Measurements from ENCODE around the gene CACNA1B. TPM values are rescaled to one million over a fixed set of nuclear protein-coding genes. Genes with fewer than 3 reads are reported as not detected.

Gene CACNA1B
- total and polyA plus RNA-seq, 2 donors (not counting 1 experiment from before 2014, with no cell fraction given), result 0.01 to 0.17 TPM

DNA sequence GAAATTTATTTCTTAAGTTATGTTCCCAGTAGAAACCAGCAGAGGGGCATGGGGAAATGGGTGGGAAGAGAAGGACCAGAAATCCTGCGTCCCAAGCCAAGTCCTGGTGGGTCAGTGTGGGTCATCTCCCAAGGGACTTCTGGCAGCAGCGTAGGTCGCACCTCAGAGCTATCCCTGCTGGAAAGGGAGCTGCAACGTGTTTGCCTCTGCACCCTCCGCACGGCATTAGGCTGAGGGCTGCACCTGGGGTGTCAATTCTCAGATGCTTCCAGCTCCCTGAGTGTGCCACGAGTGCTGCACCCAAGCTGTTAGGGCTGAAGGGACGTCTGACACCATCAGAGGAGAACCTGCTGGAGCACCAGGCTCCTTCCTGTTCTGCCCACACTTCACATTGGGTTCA, 182.8 kb downstream of the CACNA1B start:
- DNase-seq (ENCODE audit: low read depth in 2 of 2), result no peak
- H3K4me1 ChIP-seq (ENCODE audit: control insufficient read depth, extremely low read depth, insufficient read depth, low read length), result no peaks in the 10 kb centered on the region
- no peak overlapping the region for H3K27ac ChIP-seq (ENCODE audit: insufficient read depth, low read length)
- H3K27me3 ChIP-seq (ENCODE audit: control insufficient read depth, insufficient read depth, low read length), result no peaks in the 10 kb centered on the region
- no peaks in the 10 kb centered on the region for H3K79me2 ChIP-seq (ENCODE audit: control insufficient read depth, insufficient read depth, low read length)
- no peak overlapping the region for H3K9ac ChIP-seq (ENCODE audit: insufficient read depth, low read length)
- H3K4me2 ChIP-seq (ENCODE audit: extremely low read depth, insufficient read depth, low read length), result no peak overlapping the region
- no peaks in the 10 kb centered on the region for H3K36me3 ChIP-seq (ENCODE audit: control insufficient read depth, insufficient read depth, low read length)
- no peaks in the 10 kb centered on the region for H4K20me1 ChIP-seq (ENCODE audit: control insufficient read depth, extremely low read depth, insufficient read depth, low read length)
- no peaks in the 10 kb centered on the region for H3K9me3 ChIP-seq (ENCODE audit: control insufficient read depth, insufficient read depth, low read depth, low read length)
- H3K4me3 ChIP-seq (replicated peaks in 1 of 4; ENCODE audit: control extremely low read depth in 1 of 4, insufficient read depth in 1 of 4, low read depth in 3 of 4, low read length in 4 of 4), result no peak overlapping the region
- TF ChIP-seq, protein P1, sequence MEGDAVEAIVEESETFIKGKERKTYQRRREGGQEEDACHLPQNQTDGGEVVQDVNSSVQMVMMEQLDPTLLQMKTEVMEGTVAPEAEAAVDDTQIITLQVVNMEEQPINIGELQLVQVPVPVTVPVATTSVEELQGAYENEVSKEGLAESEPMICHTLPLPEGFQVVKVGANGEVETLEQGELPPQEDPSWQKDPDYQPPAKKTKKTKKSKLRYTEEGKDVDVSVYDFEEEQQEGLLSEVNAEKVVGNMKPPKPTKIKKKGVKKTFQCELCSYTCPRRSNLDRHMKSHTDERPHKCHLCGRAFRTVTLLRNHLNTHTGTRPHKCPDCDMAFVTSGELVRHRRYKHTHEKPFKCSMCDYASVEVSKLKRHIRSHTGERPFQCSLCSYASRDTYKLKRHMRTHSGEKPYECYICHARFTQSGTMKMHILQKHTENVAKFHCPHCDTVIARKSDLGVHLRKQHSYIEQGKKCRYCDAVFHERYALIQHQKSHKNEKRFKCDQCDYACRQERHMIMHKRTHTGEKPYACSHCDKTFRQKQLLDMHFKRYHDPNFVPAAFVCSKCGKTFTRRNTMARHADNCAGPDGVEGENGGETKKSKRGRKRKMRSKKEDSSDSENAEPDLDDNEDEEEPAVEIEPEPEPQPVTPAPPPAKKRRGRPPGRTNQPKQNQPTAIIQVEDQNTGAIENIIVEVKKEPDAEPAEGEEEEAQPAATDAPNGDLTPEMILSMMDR (conservative IDR thresholded peaks at IDR 0.05 in 1 of 2, IDR thresholded peaks at IDR 0.05 in 1 of 2; ENCODE audit: low read depth in 1 of 2, low read length in 2 of 2), result no peak
- TF ChIP-seq EZH2 (IDR thresholded peaks at IDR 0.05; ENCODE audit: low read length, missing control alignments), result no peak
- H2AFZ ChIP-seq (ENCODE audit: low read length), result no peak overlapping the region

GRCh38 chr9:138060881-138061280, 183.3 kb downstream of the CACNA1B start:
- H3K4me2 ChIP-seq (ENCODE audit: extremely low read depth, insufficient read depth, low read length), result no peak overlapping the region
- H3K27ac ChIP-seq (ENCODE audit: insufficient read depth, low read length), result no peak overlapping the region
- no peaks in the 10 kb centered on the region for H3K4me1 ChIP-seq (ENCODE audit: control insufficient read depth, extremely low read depth, insufficient read depth, low read length)
- H3K79me2 ChIP-seq (ENCODE audit: control insufficient read depth, insufficient read depth, low read length), result no peaks in the 10 kb centered on the region
- TF ChIP-seq, protein P1 (conservative IDR thresholded peaks at IDR 0.05 in 1 of 2, IDR thresholded peaks at IDR 0.05 in 1 of 2; ENCODE audit: low read depth in 1 of 2, low read length in 2 of 2), result no peak
- TF ChIP-seq EZH2 (IDR thresholded peaks at IDR 0.05; ENCODE audit: low read length, missing control alignments), result no peak
- DNase-seq (ENCODE audit: low read depth in 2 of 2), result no peak
- H3K27me3 ChIP-seq (ENCODE audit: control insufficient read depth, insufficient read depth, low read length), result no peaks in the 10 kb centered on the region
- H3K4me3 ChIP-seq (replicated peaks in 1 of 4; ENCODE audit: control extremely low read depth in 1 of 4, insufficient read depth in 1 of 4, low read depth in 3 of 4, low read length in 4 of 4), result no peak overlapping the region
- H3K9me3 ChIP-seq (ENCODE audit: control insufficient read depth, insufficient read depth, low read depth, low read length), result no peaks in the 10 kb centered on the region
- H2AFZ ChIP-seq (ENCODE audit: low read length), result no peak overlapping the region
- H4K20me1 ChIP-seq (ENCODE audit: control insufficient read depth, extremely low read depth, insufficient read depth, low read length), result no peaks in the 10 kb centered on the region
- no peak overlapping the region for H3K9ac ChIP-seq (ENCODE audit: insufficient read depth, low read length)
- H3K36me3 ChIP-seq (ENCODE audit: control insufficient read depth, insufficient read depth, low read length), result no peaks in the 10 kb centered on the region

- Histone ChIP-seq H3K4me2 (ENCODE audit: extremely low read depth, insufficient read depth, low read length) (no peak overlapping the region), H3K27me3 (ENCODE audit: control insufficient read depth, insufficient read depth, low read length) (no peaks in the 10 kb centered on the region), H3K9ac (ENCODE audit: insufficient read depth, low read length) (no peak overlapping the region), H3K36me3 (ENCODE audit: control insufficient read depth, insufficient read depth, low read length) (no peaks in the 10 kb centered on the region), H3K4me3 (replicated peaks in 1 of 4; ENCODE audit: control extremely low read depth in 1 of 4, insufficient read depth in 1 of 4, low read depth in 3 of 4, low read length in 4 of 4) (no peak overlapping the region), H3K79me2 (ENCODE audit: control insufficient read depth, insufficient read depth, low read length) (no peaks in the 10 kb centered on the region), H2AFZ (ENCODE audit: low read length) (no peak overlapping the region), H3K4me1 (ENCODE audit: control insufficient read depth, extremely low read depth, insufficient read depth, low read length) (no peaks in the 10 kb centered on the region), H3K27ac (ENCODE audit: insufficient read depth, low read length) (no peak overlapping the region), H4K20me1 (ENCODE audit: control insufficient read depth, extremely low read depth, insufficient read depth, low read length) (no peaks in the 10 kb centered on the region), H3K9me3 (ENCODE audit: control insufficient read depth, insufficient read depth, low read depth, low read length) (no peaks in the 10 kb centered on the region)
- TF ChIP-seq, protein P1 (conservative IDR thresholded peaks at IDR 0.05 in 1 of 2, IDR thresholded peaks at IDR 0.05 in 1 of 2; ENCODE audit: low read depth in 1 of 2, low read length in 2 of 2), result no peak
- TF ChIP-seq EZH2 (IDR thresholded peaks at IDR 0.05; ENCODE audit: low read length, missing control alignments), result no peak
- no peak for DNase-seq (ENCODE audit: low read depth in 2 of 2)
Measured at GRCh38 chr9:138061631-138062030, 184.0 kb downstream of the CACNA1B start.

Data from fibroblast of lung (primary cell).